Activated CD4-positive, alpha-beta T cell treated with anti-CD3 and anti-CD28 coated beads for 36 hours (primary cell): ENCODE results near the gene UQCRFS1. TPM values are rescaled to one million over a fixed set of nuclear protein-coding genes. Genes with fewer than 3 reads are reported as not detected.
A peak's percentile ranks its signal among the peaks of the same experiment; 100 is the strongest.
"Not testable (repeated sequence)": the region's sequence is repeated elsewhere in the genome, so short reads cannot be mapped to it uniquely, and the experiment has no call there.

Experiments used
- ATAC-seq: fragments of 200-7000 bp; cut with Tn5 transposase; one replicate; pipeline ENCODE4 v1.10.0; 2021; ENCODE audit warnings: mild to moderate bottlenecking, moderate library complexity
- CTCF ChIA-PET: fragments of 350-600 bp; sonication (Branson Sonifier 250); formaldehyde crosslinking; loops from one replicate; lab custom pipeline; 2021; ENCODE audit warnings: antibody characterized with exemption; lab: Charles Lee
- POLR2A ChIA-PET: fragments of 350-600 bp; sonication (Branson Sonifier 250); formaldehyde crosslinking; loops from one replicate; lab custom pipeline; 2021; ENCODE audit warnings: antibody characterized with exemption, inconsistent platforms; lab: Charles Lee
- DNase-seq: peaks from one replicate; pipeline ENCODE4 v3.0.0-alpha.2; 2020
- H3K27ac Mint-ChIP-seq: one replicate; pipeline ENCODE4 v1.8.0; 2021; ENCODE audit warnings: mixed read lengths
- H3K27me3 Mint-ChIP-seq: one replicate; pipeline ENCODE4 v1.8.0; 2021; ENCODE audit warnings: mixed read lengths
- H3K36me3 Mint-ChIP-seq: one replicate; pipeline ENCODE4 v1.8.0; 2021; ENCODE audit warnings: low read depth, mixed read lengths
- H3K4me1 Mint-ChIP-seq: one replicate; pipeline ENCODE4 v1.8.0; 2021; ENCODE audit warnings: mixed read lengths
- H3K4me3 Mint-ChIP-seq: one replicate; pipeline ENCODE4 v1.8.0; 2021; ENCODE audit warnings: mild to moderate bottlenecking, moderate library complexity, mixed read lengths
- H3K9me3 Mint-ChIP-seq: one replicate; pipeline ENCODE4 v1.8.0; 2021; ENCODE audit warnings: low read depth, mixed read lengths
- intact Hi-C, 2 experiments: fragments of 100-400 bp; cut with DNase I in 1 of 2; cut with micrococcal nuclease in 1 of 2; formaldehyde crosslinking; loops; one replicate each; pipeline versions ENCODE4 v1.14.2 to v1.15.1; 2022 to 2024; cut with DNase I, micrococcal nuclease
- total RNA-seq, 2 experiments: library from RNA; stranded (reverse); gene quantifications; one replicate each; pipeline ENCODE4 v1.2.3, GENCODE V29; 2021

Gene UQCRFS1
- total RNA-seq, 2 experiments from 2014 or later, result 39.1 to 45.3 TPM

DNA sequence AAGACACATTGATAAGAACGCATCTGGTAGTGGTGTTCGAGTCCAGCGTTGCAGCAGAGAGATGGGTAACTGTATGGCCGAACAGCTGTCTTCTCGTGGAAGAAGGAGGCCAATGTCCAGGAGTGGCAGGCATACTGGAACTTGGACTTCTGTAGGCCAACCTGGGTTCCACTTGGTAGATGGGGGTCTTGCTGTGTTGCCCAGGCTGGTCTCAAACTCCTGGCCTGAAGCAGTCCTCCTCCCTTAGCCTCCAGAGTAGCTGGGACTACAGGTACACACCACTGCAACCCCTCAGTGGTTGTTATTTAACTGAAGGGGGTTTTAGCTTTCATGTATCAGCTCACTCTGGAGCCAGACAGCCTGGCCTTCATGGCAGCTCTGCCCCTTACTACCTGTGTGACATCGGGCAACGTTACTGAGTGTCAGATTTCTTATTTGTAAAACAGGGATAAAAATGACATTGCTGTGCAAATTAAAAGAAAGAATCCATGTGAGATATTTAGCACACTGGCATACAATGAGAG lies 2.4 kb upstream of the UQCRFS1 start:
- Mint-ChIP-seq H3K27me3 (peaks cover 3% of the 10 kb centered on the region), H3K27ac (no peak overlapping the region), H3K4me1 (peaks cover 25% of the 10 kb centered on the region), H3K36me3 (peaks cover 22% of the 10 kb centered on the region), H3K9me3 (peaks cover 5% of the 10 kb centered on the region), H3K4me3 (no peak overlapping the region)
- DNase-seq (no peak), ATAC-seq (no peak)
- ChIA-PET CTCF (no interaction called here), POLR2A (no interaction called here)
- intact Hi-C loops, result loop anchor here in 1 of 2 experiments (10.0 kb wide), 1 partner anchor 629 kb away; no protein-coding TSS in a partner anchor

DNA sequence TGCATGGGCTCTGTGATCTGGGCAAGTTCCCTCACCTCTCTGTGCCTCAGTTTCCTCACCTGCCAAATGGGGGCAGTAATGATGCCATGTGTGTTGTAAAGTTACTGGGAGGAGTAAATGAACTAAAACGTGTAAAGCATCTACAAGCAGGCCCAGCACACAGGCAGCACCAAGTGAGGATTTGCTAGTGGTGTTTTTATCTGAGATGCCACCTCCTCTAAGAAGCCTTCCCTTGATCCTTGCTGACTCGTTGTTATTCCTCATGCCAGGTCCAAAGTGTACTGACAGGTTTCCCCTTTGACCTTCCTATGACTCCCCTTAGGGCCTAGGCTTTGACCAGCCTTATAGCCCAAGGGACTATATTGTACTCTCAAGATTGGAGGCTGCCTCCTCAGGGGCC lies 1.5 kb upstream of the UQCRFS1 start:
- ChIA-PET CTCF (no interaction called here), POLR2A (no interaction called here)
- no peak for DNase-seq

DNA sequence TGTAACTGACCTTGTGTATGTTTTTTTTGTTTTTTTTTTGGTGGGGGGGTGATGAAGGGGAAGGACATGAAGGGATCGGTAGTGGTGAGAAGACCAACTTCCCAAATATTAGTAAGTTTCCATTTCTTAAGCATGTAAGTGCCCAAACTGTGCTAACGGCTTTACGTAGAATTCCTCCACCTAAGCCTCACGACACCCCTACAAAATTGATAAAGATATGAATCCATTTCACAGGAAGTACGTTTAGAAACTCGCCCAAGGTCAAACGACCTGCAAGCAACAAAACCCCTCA lies 649 bp downstream of the UQCRFS1 start:
- intact Hi-C loops, result loop anchor here (2.0 to 10.0 kb wide), 9 partner anchors 315 to 1420 kb away; partner anchors contain the start of genes C19orf12 (in 1 of the 2), PLEKHF1 (in 1 of the 2), POP4 (in 1 of the 2) and URI1 (in 1 of the 2)

More for the DNA sequence above, 1.5 kb upstream of the UQCRFS1 start:
- no peak overlapping the region for H3K27ac Mint-ChIP-seq
- H3K9me3 Mint-ChIP-seq, result peaks cover 5% of the 10 kb centered on the region
- no peak for ATAC-seq
- H3K4me3 Mint-ChIP-seq, result no peak overlapping the region
- peaks cover 30% of the 10 kb centered on the region for H3K36me3 Mint-ChIP-seq
- peaks cover 3% of the 10 kb centered on the region for H3K27me3 Mint-ChIP-seq
- intact Hi-C loops, result loop anchor here (5.0 to 10.0 kb wide), 4 partner anchors 313 to 630 kb away; partner anchors contain the start of genes PLEKHF1 (in 1 of the 2), POP4 (in 1 of the 2) and VSTM2B (in 1 of the 2)
- H3K4me1 Mint-ChIP-seq, result peaks cover 35% of the 10 kb centered on the region

DNA sequence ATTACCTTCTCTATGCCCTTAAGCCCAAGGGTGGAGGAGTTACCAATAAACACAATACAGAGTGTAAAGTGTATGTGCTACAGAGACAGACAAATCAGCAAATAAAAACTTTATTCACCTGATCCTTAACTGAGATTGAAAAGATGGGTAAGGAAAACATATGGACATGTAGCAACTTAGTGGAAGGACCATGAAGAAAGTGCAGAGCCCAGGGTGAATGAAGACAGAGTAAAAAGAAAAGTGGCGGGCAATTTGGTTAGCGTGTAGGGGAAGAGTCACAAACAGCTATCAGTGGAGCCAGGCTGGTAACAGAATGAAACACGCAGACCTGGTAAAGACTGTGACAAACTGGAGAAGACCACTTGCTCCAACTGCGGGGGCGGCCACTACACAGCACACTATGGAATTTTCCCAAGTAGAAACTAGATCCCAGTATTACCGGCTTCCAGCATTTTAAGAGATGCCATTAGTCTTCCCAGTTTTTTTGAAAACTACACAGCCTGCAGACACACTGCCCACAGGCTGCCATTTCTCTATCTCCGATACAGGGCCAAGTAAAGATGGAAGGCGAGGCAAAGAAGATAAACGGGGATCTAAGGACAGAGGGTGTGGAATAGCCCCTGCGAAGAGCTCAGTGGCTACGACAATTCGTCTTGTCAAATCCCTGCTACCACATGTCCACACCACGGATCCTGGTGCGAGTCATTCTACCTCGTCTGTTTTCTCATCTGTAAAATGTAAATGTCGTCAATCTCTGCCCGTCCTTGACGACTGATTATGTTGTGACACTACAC lies 1.2 kb downstream of the UQCRFS1 start:
- H3K27me3 Mint-ChIP-seq, result no peaks in the 10 kb centered on the region
- H3K27ac Mint-ChIP-seq, result peak overlapping the region; percentile 95
- ATAC-seq (no peak), DNase-seq (peak; percentile 43)
- POLR2A ChIA-PET, result interaction anchor here (0.6 kb wide), 1 partner anchor 69 kb away, joined by 6 read pairs; no protein-coding TSS in a partner anchor
- CTCF ChIA-PET, result interaction anchor here (1.5 kb wide), 1 partner anchor 52 kb away, joined by 3 read pairs; no protein-coding TSS in a partner anchor
- H3K4me1 Mint-ChIP-seq, result peaks cover 50% of the 10 kb centered on the region
- peaks cover 5% of the 10 kb centered on the region for H3K9me3 Mint-ChIP-seq
- peak overlapping the region; percentile 95 for H3K4me3 Mint-ChIP-seq
- intact Hi-C loops, result loop anchor here (2.0 to 10.0 kb wide), 9 partner anchors 316 to 1419 kb away; partner anchors contain the start of genes C19orf12 (in 1 of the 2), PLEKHF1 (in 1 of the 2), POP4 (in 1 of the 2) and URI1 (in 1 of the 2)
- peaks cover 45% of the 10 kb centered on the region for H3K36me3 Mint-ChIP-seq

More for the DNA sequence above, 649 bp downstream of the UQCRFS1 start:
- peak overlapping the region; percentile 95 for H3K27ac Mint-ChIP-seq
- H3K9me3 Mint-ChIP-seq, result peaks cover 5% of the 10 kb centered on the region
- H3K36me3 Mint-ChIP-seq, result peaks cover 42% of the 10 kb centered on the region
- H3K4me1 Mint-ChIP-seq, result peaks cover 48% of the 10 kb centered on the region
- CTCF ChIA-PET, result interaction anchor here (1.5 kb wide), 1 partner anchor 51 kb away, joined by 3 read pairs; no protein-coding TSS in a partner anchor
- DNase-seq, result no peak
- ATAC-seq, result no peak
- H3K27me3 Mint-ChIP-seq, result no peaks in the 10 kb centered on the region
- POLR2A ChIA-PET, result interaction anchor here (0.6 kb wide), 1 partner anchor 69 kb away, joined by 6 read pairs; no protein-coding TSS in a partner anchor
- peak overlapping the region; percentile 95 for H3K4me3 Mint-ChIP-seq

DNA sequence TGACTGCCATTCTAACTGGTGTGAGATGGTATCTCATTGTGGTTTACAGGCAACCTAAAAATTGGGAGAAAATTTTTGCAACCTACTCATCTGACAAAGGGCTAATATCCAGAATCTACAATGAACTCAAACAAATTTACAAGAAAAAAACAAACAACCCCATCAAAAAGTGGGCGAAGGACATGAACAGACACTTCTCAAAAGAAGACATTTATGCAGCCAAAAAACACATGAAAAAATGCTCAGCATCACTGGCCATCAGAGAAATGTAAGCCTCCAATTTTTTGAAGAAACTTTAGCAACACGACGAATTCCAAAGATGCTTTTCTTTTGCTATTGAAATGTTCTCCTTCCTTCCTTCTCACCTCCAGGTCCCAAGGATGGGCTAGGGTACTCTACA lies 1.9 kb downstream of the UQCRFS1 start:
- peak overlapping the region; percentile 95 for H3K4me3 Mint-ChIP-seq
- peaks cover 51% of the 10 kb centered on the region for H3K4me1 Mint-ChIP-seq
- POLR2A ChIA-PET, H3K9me3 Mint-ChIP-seq, DNase-seq, ATAC-seq, H3K27me3 Mint-ChIP-seq, CTCF ChIA-PET: not testable (repeated sequence)
- peaks cover 52% of the 10 kb centered on the region for H3K36me3 Mint-ChIP-seq
- intact Hi-C loops, result loop anchor here (5.0 to 10.0 kb wide), 4 partner anchors 316 to 634 kb away; partner anchors contain the start of genes PLEKHF1 (in 1 of the 2), POP4 (in 1 of the 2) and VSTM2B (in 1 of the 2)
- peak overlapping the region; percentile 95 for H3K27ac Mint-ChIP-seq

DNA sequence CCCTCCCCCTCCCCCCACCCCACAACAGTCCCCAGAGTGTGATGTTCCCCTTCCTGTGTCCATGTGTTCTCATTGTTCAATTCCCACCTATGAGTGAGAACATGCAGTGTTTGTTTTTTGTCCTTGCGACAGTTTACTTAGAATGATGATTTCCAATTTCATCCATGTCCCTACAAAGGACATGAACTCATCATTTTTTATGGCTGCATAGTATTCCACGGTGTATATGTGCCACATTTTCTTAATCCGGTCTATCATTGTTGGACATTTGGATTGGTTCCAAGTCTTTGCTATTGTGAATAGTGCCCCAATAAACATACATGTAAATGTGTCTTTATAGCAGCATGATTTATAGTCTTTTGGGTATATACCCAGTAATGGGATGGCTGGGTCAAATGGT lies 2.4 kb downstream of the UQCRFS1 start:
- ATAC-seq, H3K27me3 Mint-ChIP-seq, DNase-seq, H3K9me3 Mint-ChIP-seq, H3K27ac Mint-ChIP-seq, CTCF ChIA-PET, H3K4me3 Mint-ChIP-seq, POLR2A ChIA-PET: not testable (repeated sequence)
- intact Hi-C loops, result loop anchor here (5.0 to 10.0 kb wide), 4 partner anchors 317 to 634 kb away; partner anchors contain the start of genes PLEKHF1 (in 1 of the 2), POP4 (in 1 of the 2) and VSTM2B (in 1 of the 2)
- peaks cover 52% of the 10 kb centered on the region for H3K4me1 Mint-ChIP-seq
- peaks cover 58% of the 10 kb centered on the region for H3K36me3 Mint-ChIP-seq

DNA sequence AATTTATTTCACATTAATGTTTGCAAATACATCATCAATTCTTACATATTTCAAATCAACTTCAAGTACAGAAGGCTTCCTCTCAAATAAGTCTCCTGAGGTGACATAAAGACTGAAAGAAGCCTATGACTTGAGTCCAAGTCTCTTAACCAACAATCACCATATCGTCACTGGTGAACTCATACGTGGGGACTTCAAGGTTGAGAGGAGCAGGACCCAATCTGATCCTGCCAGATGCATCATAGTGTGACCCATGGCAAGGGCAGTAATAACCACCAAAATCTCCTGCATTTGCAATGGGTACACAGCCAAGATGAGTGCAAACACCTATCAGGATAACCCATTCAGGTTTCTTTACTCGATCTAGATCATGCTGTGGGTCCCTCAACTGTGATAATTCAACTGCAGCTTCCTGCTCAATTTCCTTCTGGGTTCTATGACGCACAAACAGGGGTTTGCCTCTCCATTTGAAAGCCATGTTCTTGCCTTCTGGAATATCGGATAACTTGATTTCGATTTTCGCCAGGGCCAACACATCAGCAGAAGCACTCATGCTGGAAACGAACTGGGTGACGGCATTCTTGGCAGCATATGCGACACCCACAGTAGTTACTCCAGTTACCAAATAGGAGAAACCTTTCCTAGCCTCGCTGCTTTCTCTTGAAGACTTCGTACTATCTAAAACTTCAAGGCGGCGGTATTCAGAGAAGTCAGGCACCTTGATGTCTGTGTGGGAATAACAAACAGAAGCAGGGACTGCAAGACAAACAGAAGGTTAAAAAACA lies 5.4 kb downstream of the UQCRFS1 start:
- peaks cover 51% of the 10 kb centered on the region for H3K4me1 Mint-ChIP-seq
- CTCF ChIA-PET, ATAC-seq, H3K27ac Mint-ChIP-seq, intact Hi-C loops, POLR2A ChIA-PET, DNase-seq, H3K9me3 Mint-ChIP-seq, H3K4me3 Mint-ChIP-seq, H3K27me3 Mint-ChIP-seq: not testable (repeated sequence)
- H3K36me3 Mint-ChIP-seq, result peaks cover 63% of the 10 kb centered on the region

DNA sequence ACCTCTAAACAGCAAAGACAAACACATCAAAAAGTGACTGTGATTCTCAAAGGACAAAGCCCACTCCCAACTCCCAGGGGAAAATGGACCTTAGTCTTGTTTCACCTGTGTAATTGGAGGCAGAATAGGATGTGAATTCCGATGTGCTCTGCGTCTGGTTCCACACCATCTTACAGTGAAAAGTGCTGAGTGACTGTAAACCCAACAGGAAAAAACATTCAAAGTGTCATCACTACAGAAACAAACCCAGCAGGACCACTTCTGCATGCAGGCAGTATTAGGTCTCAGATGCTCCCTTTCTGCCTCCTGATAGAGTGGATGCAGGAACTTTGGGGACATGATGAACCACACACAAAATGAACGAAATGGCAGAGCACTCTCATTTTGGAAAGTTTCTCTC lies 6.5 kb downstream of the UQCRFS1 start:
- ChIA-PET POLR2A (interaction anchor here (0.8 kb wide), 1 partner anchor 346 kb away, joined by 3 read pairs; no protein-coding TSS in a partner anchor), CTCF (no interaction called here)
- no peak overlapping the region for H3K27ac Mint-ChIP-seq
- DNase-seq (no peak), ATAC-seq (no peak)
- H3K27me3 Mint-ChIP-seq, result no peaks in the 10 kb centered on the region
- H3K36me3 Mint-ChIP-seq, result peaks cover 52% of the 10 kb centered on the region
- H3K4me3 Mint-ChIP-seq, result no peak overlapping the region
- H3K9me3 Mint-ChIP-seq, result peaks cover 4% of the 10 kb centered on the region
- H3K4me1 Mint-ChIP-seq, result peaks cover 43% of the 10 kb centered on the region
- intact Hi-C loops, result no loop called here

DNA sequence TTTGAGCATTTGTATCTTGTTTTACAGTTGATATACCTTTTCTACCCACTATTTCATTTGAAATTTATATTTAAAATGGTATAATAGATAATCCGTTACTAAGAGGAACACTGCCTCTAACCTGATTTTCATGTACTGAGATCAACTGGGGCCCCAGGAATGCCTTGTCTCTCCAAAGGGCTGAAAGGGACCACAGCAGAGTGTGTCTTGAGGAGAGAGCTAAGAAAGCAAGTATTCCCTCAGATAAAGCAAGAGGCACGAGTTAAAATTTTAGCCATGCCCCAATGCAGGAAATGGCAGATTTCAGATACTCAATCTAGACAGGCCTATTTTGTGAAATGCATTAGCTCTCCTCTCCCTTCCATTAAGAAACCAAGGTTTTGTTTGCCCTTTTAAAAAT lies 10.7 kb downstream of the UQCRFS1 start:
- ChIA-PET POLR2A (no interaction called here), CTCF (interaction anchor here (0.7 to 1.3 kb wide), 2 partner anchors 9 to 109 kb away, joined by 3 read pairs; no protein-coding TSS in a partner anchor)
- Mint-ChIP-seq H3K27ac (no peak overlapping the region), H3K36me3 (peaks cover 22% of the 10 kb centered on the region), H3K9me3 (peaks cover 6% of the 10 kb centered on the region), H3K4me1 (peaks cover 9% of the 10 kb centered on the region), H3K27me3 (no peaks in the 10 kb centered on the region), H3K4me3 (no peak overlapping the region)
- intact Hi-C loops, result no loop called here
- ATAC-seq (no peak), DNase-seq (no peak)

DNA sequence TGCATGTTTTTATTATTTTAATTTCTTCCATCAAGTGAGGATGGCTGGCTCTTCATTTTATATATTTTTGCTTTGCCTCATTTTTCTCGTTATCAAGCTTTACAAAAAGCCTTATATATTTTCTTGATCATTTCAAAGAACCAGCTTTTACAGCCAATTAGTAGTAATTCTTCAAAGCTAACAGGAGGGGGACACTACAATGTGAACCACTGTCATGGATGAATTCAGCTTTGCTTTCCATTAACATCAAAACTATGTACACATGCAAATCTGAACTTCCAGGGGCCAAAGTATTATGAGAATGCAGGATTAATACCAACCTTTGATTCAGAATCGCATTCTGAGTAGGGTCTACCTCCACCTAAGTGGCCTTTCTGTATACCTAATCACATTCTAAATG lies 11.1 kb downstream of the UQCRFS1 start:
- ChIA-PET POLR2A (no interaction called here), CTCF (interaction anchor here (0.7 to 1.3 kb wide), 3 partner anchors 8 to 110 kb away, joined by 3 to 6 read pairs (median 3); no protein-coding TSS in a partner anchor)
- Mint-ChIP-seq H3K9me3 (peaks cover 6% of the 10 kb centered on the region), H3K27me3 (no peaks in the 10 kb centered on the region), H3K4me3 (no peak overlapping the region), H3K36me3 (peaks cover 20% of the 10 kb centered on the region), H3K4me1 (peaks cover 8% of the 10 kb centered on the region), H3K27ac (no peak overlapping the region)
- DNase-seq (no peak), ATAC-seq (no peak)
- intact Hi-C loops, result no loop called here
